Measurements from ENCODE around the gene SUGCT.
A peak's percentile ranks its signal among the peaks of the same experiment; 100 is the strongest.

Gene SUGCT

DNA sequence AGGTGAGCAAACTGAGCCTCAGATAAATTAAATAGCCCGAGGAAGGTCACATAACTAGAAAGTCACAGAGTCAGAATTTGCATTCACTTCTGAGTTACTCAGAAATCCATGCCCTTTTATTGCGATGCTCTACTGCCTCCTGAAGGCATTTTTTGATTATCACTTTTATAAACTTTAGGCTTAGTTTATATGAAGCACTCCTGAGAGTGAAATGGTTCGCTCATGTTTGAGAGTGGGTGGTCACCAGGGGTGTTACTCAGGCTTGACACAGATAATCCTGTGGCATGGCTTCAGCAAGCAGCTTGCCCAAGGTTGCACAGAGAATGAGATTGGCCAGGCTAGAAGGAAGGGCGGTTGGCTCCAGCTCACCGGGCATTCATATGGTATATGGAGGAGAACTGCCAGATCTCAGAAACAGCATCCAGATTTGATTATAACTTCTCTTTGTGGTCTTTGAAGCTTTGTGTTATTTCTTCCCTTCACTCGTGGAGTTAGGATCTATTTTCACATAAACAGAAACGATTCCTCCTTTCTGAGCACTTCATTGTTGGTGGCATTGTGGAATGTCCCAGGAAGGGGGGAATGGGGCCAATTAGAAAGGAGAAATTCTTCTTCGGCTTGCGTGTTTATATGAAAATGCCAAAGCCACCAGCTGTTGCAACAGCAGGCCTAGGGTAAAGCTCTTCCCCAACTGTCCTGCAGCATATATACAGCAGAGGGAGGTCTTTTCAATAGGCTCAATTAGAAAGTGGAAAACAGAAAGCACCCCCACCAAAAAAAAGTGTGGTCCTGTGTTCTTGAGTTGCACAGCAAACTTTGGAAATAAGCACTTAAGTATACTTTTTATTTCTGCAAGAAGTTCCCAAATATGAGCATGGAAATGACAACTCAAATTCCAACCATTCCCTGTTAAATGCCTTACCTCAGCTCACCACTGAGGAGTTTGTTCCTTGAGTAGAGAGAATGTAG, 628.8 kb downstream of the SUGCT start:
- Histone ChIP-seq H3K27me3 (no peaks in the 10 kb centered on the region), H3K4me3 (no peak overlapping the region), H3K9me3 (replicated peaks in 1 of 11) (no peaks in the 10 kb centered on the region), H4K20me1 (no peaks in the 10 kb centered on the region), H3K27ac (no peak overlapping the region), H3K9ac (no peak overlapping the region), H3K4me2 (no peak overlapping the region), H3K4me1 (peaks cover 0 to 17% (median 8%) of the 10 kb centered on the region in 10 experiments; a peak in 10 of 20 replicates), H3K36me3 (no peaks in the 10 kb centered on the region)
- no peak for TF ChIP-seq Cebpa-rat (IDR thresholded peaks at IDR 0.05)

DNA sequence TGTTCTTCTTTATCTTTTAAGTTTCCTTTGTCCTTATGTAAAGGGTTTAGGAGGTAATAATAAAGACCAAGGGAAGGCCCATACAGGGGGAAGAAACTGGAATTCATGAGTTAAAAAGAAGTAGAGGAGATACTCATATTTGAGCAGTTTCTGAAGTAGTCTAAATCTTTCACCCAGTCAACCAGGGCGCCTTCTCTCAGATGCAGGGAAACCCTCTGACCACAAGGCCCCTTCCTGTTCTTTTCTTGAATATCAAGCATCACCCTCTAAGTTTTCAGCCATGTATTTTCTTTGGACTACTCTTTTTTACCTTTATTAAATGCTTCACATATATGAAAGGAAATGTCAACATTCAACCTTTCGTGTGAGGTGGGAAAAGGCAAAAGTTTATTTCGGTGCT, 630.8 kb downstream of the SUGCT start:
- H3K4me3 ChIP-seq, result no peak overlapping the region
- TF ChIP-seq Cebpa-rat (IDR thresholded peaks at IDR 0.05), result no peak

DNA sequence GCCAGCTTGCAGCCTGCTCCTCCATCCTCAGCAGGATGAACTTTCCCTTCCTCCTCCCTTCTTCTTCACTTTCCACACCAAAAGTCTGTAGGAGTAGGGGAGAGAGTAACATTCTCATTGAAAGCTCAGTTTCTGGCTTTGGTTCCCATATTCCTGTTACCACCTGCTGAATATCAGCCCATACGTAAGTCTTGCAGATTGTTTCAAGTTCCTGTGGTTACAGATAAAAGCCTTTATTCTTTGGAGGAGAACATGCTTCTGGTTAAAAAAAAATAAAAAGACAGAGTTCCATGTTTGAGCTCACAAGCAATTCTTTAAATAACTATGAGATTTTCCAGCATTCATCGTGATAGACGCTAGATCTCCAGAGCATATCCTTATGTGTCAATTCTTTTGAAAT, 637.3 kb downstream of the SUGCT start:
- Histone ChIP-seq H3K9ac (no peak overlapping the region), H3K4me1 (peaks cover 0 to 12% (median 7%) of the 10 kb centered on the region in 10 experiments; a peak in 14 of 20 replicates), H3K36me3 (no peaks in the 10 kb centered on the region), H3K4me3 (no peak overlapping the region), H3K4me2 (no peak overlapping the region), H3K9me3 (replicated peaks in 1 of 11) (no peaks in the 10 kb centered on the region), H3K27ac (no peak overlapping the region), H3K27me3 (no peaks in the 10 kb centered on the region), H4K20me1 (no peaks in the 10 kb centered on the region)
- TF ChIP-seq Cebpa-rat (IDR thresholded peaks at IDR 0.05), result no peak

More for the DNA sequence above, 630.8 kb downstream of the SUGCT start:
- H3K36me3 ChIP-seq, result no peaks in the 10 kb centered on the region
- peaks cover 0 to 17% (median 8%) of the 10 kb centered on the region in 10 experiments; a peak in 10 of 20 replicates for H3K4me1 ChIP-seq
- no peaks in the 10 kb centered on the region for H3K27me3 ChIP-seq
- H3K9ac ChIP-seq, result no peak overlapping the region
- H3K4me2 ChIP-seq, result peak overlapping the region in 7 of 11 experiments; percentile 4 to 52 (median 30); a peak in 8 of 22 replicates
- no peaks in the 10 kb centered on the region for H3K9me3 ChIP-seq (replicated peaks in 1 of 11)
- H3K27ac ChIP-seq, result no peak overlapping the region
- no peaks in the 10 kb centered on the region for H4K20me1 ChIP-seq

DNA sequence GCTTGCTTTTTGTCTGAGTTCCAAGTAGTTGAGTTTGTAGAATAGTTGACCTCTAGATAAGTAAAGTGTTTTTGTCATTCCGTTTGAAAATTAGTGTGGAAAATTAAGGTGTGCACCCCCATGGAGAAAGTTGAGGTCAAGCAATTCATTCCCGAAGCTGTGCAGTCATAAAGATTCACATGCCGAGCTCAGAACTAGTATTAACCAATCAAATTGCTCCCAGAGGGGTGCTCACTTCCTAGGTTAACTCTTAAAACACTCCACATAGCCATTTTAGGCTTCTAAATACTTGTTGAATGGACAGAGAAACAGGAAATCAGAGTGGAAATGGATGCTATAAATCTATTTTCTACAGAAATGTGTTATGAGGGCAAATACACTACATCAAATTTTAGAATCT, 638.9 kb downstream of the SUGCT start:
- no peaks in the 10 kb centered on the region for H4K20me1 ChIP-seq
- H3K9me3 ChIP-seq (replicated peaks in 1 of 11), result no peaks in the 10 kb centered on the region
- H3K4me1 ChIP-seq, result peaks cover 0 to 27% (median 18%) of the 10 kb centered on the region in 10 experiments; a peak in 18 of 20 replicates
- H3K36me3 ChIP-seq, result no peaks in the 10 kb centered on the region
- no peak overlapping the region for H3K27ac ChIP-seq
- no peaks in the 10 kb centered on the region for H3K27me3 ChIP-seq
- no peak overlapping the region for H3K4me3 ChIP-seq
- no peak overlapping the region for H3K9ac ChIP-seq
- TF ChIP-seq Cebpa-rat (IDR thresholded peaks at IDR 0.05), result no peak
- H3K4me2 ChIP-seq, result no peak overlapping the region

DNA sequence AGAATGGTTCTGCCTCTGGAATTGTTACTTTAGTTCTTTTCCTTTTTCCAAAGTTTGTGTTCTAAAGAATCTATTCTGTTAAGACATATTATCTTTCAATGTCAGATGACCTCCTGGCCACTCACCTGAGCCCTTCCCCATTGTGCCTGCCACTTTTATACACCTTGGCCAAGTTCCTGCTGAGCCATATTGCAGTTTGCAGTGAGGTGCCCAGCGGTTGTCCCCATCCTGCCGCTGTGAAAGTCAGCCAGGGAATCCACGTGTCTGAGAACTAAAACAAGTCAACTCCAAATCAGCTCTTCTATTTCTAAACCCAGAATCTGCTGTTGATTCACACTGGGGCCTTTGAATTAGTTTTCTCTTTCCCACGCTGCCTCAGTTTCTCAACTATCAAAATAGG, 641.1 kb downstream of the SUGCT start:
- no peak overlapping the region for H3K27ac ChIP-seq
- no peak overlapping the region for H3K9ac ChIP-seq
- H3K4me3 ChIP-seq, result no peak overlapping the region
- H3K4me1 ChIP-seq, result peaks cover 0 to 27% (median 18%) of the 10 kb centered on the region in 10 experiments; a peak in 18 of 20 replicates
- H3K36me3 ChIP-seq, result no peaks in the 10 kb centered on the region
- H3K27me3 ChIP-seq, result no peaks in the 10 kb centered on the region
- no peaks in the 10 kb centered on the region for H4K20me1 ChIP-seq
- peak overlapping the region in 2 of 11 experiments; percentile 62 to 78; a peak in 3 of 22 replicates for H3K4me2 ChIP-seq
- H3K9me3 ChIP-seq (replicated peaks in 1 of 11), result no peaks in the 10 kb centered on the region
- no peak for TF ChIP-seq Cebpa-rat (IDR thresholded peaks at IDR 0.05)

DNA sequence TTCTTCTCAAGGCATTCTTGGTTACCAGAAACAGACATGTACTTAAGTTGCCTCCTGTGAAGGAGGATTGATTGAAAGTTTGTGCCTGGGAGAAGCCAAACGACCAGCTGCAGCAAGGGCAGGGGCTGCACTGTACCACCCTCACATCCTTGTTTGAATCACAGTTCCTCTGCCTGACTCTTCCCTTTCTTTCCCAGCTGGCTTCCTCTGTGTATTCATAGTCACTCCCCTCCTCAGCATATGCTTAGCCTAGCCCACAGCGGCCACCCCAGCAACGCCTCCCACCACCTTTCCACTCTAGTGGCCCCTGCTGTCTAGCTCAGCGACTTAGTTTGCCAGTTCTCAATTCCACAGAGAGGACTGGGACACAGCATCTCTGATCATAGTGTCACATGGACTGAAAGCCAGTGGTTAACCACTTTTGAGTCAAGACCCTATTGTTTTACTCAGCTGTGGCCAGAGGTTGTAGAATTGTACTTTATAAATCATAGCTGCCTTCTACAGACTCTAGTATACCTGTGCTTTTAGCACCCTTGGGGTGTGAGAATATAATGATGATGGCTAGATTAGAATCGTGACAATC, 643.0 kb downstream of the SUGCT start:
- Histone ChIP-seq H3K9me3 (replicated peaks in 1 of 11) (no peaks in the 10 kb centered on the region), H3K4me3 (no peak overlapping the region), H3K27ac (0 out of 22 replicates have a peak overlapping the region, but pooled peaks of 1 of the 11 experiments have one; percentile 15), H3K4me1 (peaks cover 6 to 35% (median 25%) of the 10 kb centered on the region in 10 experiments; a peak in 18 of 20 replicates), H4K20me1 (no peaks in the 10 kb centered on the region), H3K9ac (no peak overlapping the region), H3K27me3 (no peaks in the 10 kb centered on the region), H3K36me3 (no peaks in the 10 kb centered on the region), H3K4me2 (peak overlapping the region; percentile 4 to 78 (median 48); a peak in 18 of 22 replicates)
- TF ChIP-seq Cebpa-rat (IDR thresholded peaks at IDR 0.05), result no peak

DNA sequence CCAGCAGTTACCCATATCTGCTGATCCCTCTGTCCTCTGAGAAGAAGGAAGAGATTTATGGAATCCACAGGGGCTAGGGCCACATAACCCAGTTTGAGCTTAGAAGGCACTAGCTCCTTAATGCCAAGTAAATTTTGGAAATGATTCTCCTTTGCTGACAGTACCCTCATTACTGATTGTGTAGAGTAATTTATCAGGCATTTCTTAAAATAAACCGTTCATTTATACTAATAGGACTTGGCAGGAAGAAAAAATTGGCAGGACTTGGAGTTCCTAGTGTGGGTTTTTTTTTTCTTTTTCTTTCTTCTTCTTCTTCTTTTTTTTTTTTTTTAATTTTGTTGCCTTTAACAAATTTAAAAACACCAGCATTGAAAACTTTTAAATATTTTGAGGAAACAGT, 645.7 kb downstream of the SUGCT start:
- Histone ChIP-seq H3K27ac (no peak overlapping the region), H3K9me3 (replicated peaks in 1 of 11) (no peaks in the 10 kb centered on the region), H3K27me3 (no peaks in the 10 kb centered on the region), H3K36me3 (no peaks in the 10 kb centered on the region), H3K9ac (no peak overlapping the region), H3K4me3 (no peak overlapping the region), H3K4me2 (no peak overlapping the region), H3K4me1 (peaks cover 8 to 38% (median 27%) of the 10 kb centered on the region in 10 experiments; a peak in 18 of 20 replicates), H4K20me1 (no peaks in the 10 kb centered on the region)
- no peak for TF ChIP-seq Cebpa-rat (IDR thresholded peaks at IDR 0.05)

DNA sequence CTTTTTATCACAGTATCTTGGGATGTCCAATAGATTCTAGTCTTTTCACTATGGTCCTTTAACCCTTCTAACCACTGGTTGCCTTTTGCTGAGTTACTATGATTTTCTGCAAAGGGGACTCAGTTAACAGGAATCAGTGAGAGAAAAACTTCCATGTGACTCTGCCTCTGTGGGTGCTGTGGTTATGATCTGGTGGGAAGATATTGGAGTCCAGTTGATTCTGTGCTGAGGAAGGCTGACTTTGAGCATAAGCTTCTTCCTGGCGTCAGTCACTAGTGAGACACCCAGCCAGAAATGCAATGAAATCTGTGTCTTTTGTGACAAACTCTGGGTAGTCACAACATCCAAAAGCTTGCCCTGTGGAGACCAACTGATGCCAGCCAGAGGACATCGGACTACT, 648.0 kb downstream of the SUGCT start:
- H3K9me3 ChIP-seq (replicated peaks in 1 of 11), result no peaks in the 10 kb centered on the region
- H3K27me3 ChIP-seq, result no peaks in the 10 kb centered on the region
- no peak overlapping the region for H3K9ac ChIP-seq
- no peak overlapping the region for H3K27ac ChIP-seq
- peaks cover 8 to 19% (median 12%) of the 10 kb centered on the region in 10 experiments; a peak in 18 of 20 replicates for H3K4me1 ChIP-seq
- no peaks in the 10 kb centered on the region for H4K20me1 ChIP-seq
- H3K4me2 ChIP-seq, result peak overlapping the region in 10 of 11 experiments; percentile 4 to 48 (median 34); a peak in 11 of 22 replicates
- H3K36me3 ChIP-seq, result no peaks in the 10 kb centered on the region
- no peak for TF ChIP-seq Cebpa-rat (IDR thresholded peaks at IDR 0.05)
- no peak overlapping the region for H3K4me3 ChIP-seq

DNA sequence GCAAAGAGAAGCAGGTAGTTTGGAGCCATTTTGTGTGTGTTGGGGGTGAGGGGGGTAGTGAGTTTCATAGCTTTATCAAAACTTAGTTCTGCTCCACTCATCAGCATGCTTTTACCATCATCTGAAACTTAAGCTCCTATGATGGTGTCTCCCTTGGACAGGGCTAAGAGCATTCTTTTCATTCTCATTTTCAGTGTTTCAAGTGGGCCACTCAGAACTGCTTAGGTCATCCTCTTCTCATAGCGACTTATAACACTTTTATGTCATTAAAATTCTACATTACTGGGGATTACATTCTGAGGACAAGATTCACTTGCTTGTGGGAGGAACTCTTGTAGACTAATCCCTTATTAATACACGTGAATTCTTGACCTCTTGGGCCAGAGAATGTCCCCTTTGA, 649.4 kb downstream of the SUGCT start:
- Histone ChIP-seq H3K27me3 (no peaks in the 10 kb centered on the region), H3K9me3 (replicated peaks in 1 of 11) (no peaks in the 10 kb centered on the region), H3K9ac (no peak overlapping the region), H3K4me3 (no peak overlapping the region), H3K4me2 (no peak overlapping the region), H3K4me1 (peaks cover 8 to 11% (median 8%) of the 10 kb centered on the region in 10 experiments; a peak in 15 of 20 replicates), H4K20me1 (no peaks in the 10 kb centered on the region), H3K27ac (no peak overlapping the region), H3K36me3 (no peaks in the 10 kb centered on the region)
- no peak for TF ChIP-seq Cebpa-rat (IDR thresholded peaks at IDR 0.05)
